Right lobe of liver (tissue), 6 donors: ENCODE measurements around the gene KRTAP10-4. TPM values are rescaled to one million over a fixed set of nuclear protein-coding genes. Genes with fewer than 3 reads are reported as not detected.

ENCODE experiments used
- ATAC-seq, 4 donors: fragments of 200-7000 bp; cut with Tn5 transposase; one replicate each; pipeline ENCODE4 v1.9.1; 2020; ENCODE audit warnings: mild to moderate bottlenecking in 4 of 4, moderate library complexity in 4 of 4
- DNase-seq, 3 donors: peaks; one replicate each; pipeline ENCODE4 v3.0.0-alpha.2; 2020
- H3K27ac ChIP-seq, 3 donors: fragments of 200-600 bp; one replicate each; pipeline ENCODE4 v1.8.0; 2022
- H3K27me3 ChIP-seq, 2 donors: fragments of 200-600 bp; one replicate each; pipeline ENCODE4 v1.8.0; 2022
- H3K36me3 ChIP-seq, 4 donors: fragments of 200-600 bp; sonication (generic) in 1 of 4; one replicate each; pipeline versions ENCODE4 v1.5.1 to v1.8.0; 2017 to 2022; ENCODE audit warnings: control low read depth in 1 of 4
- H3K4me1 ChIP-seq, 4 donors: fragments of 200-600 bp; sonication (generic) in 1 of 4; one replicate each; pipeline versions ENCODE4 v1.5.1 to v1.8.0; 2017 to 2022; ENCODE audit warnings: control low read depth in 1 of 4
- H3K4me3 ChIP-seq, 3 donors: fragments of 200-600 bp; one replicate each; pipeline ENCODE4 v1.8.0; 2022
- H3K9me3 ChIP-seq, 4 donors: fragments of 200-600 bp; sonication (generic) in 1 of 4; one replicate each; pipeline versions ENCODE4 v1.5.1 to v1.8.0; 2017 to 2022; ENCODE audit warnings: control low read depth in 1 of 4
- CTCF ChIP-seq, 4 donors: fragments of 200-600 bp in 3 of 4; fragments of 450-650 bp in 1 of 4; IDR thresholded peaks; one replicate each; pipeline versions ENCODE4 v1.5.1 to v1.8.0; 2016 to 2022; ENCODE audit warnings: antibody characterized with exemption in 4 of 4, mild to moderate bottlenecking in 2 of 4
- POLR2A ChIP-seq: fragments of 450-650 bp; IDR thresholded peaks from one replicate; pipeline ENCODE4 v1.6.1; 2017; ENCODE audit warnings: antibody characterized with exemption, mild to moderate bottlenecking
- WGBS: methylation state at CpG from one replicate; pipeline ENCODE4 v1.1.6; 2018; ENCODE audit warnings: low coverage, low lambda C conversion rate; ENCODE audit not compliant: insufficient coverage; ENCODE audit errors: missing lambda C conversion rate; 5-methylcytosine and 5-hydroxymethylcytosine counted together
- intact Hi-C, 2 donors: fragments of 100-400 bp; cut with DNase I; formaldehyde crosslinking; loops; one replicate each; pipeline versions ENCODE4 v1.11.2 to v1.14.1; 2022
- total RNA-seq, 6 experiments: library from RNA; depleted of rRNA in 2 of 6; stranded (reverse); fragments of >200 nt in 2 of 6; fragmentation: NEBNext Ultra II Directional in 3 of 6; extraction: Animal tissue kit (Norgen Biotek cat#: 25700) in 3 of 6; gene quantifications; one replicate each; pipeline versions ENCODE4 v1.1.0 to v1.2.4, GENCODE V29; 2016 to 2023
- donor health status: DM: no; HTN: yes; CAD: no.
- donor health status: DM: no; HTN: no; CAD: no.
- donor health status: DM: no; HTN: no; CAD: no.
- donor health status: DM: no; HTN: yes; CAD: no.
- donor health status: DM: no; HTN: yes; CAD: no.

Gene KRTAP10-4
- total RNA-seq, 6 experiments from 2014 or later: not detected

- Histone ChIP-seq H3K27me3 (no peaks in the 10 kb centered on the region), H3K36me3 (no peaks in the 10 kb centered on the region), H3K27ac (no peak overlapping the region), H3K4me3 (no peak overlapping the region), H3K4me1 (no peaks in the 10 kb centered on the region), H3K9me3 (no peaks in the 10 kb centered on the region)
- no peak for TF ChIP-seq CTCF (IDR thresholded peaks at IDR 0.05)
- no peak for TF ChIP-seq POLR2A
- 56% methylated on average over 4 of the region's 7 CpGs for WGBS
- DNase-seq (peak in 1 of 3 donors; percentile 18), ATAC-seq (no peak)
- intact Hi-C loops: no loop called here
These were observed 37.6 kb upstream of the KRTAP10-4 start for GRCh38 chr21:44535963-44536362.

- ATAC-seq (peak in 1 of 4 donors; percentile 21), DNase-seq (peak in 1 of 3 donors; percentile 43)
- Histone ChIP-seq H3K27me3 (no peaks in the 10 kb centered on the region), H3K4me1 (no peaks in the 10 kb centered on the region), H3K9me3 (no peaks in the 10 kb centered on the region), H3K36me3 (no peaks in the 10 kb centered on the region), H3K27ac (no peak overlapping the region), H3K4me3 (no peak overlapping the region)
- WGBS: 84% methylated on average over 7 of the region's 33 CpGs
- intact Hi-C loops: no loop called here
- TF ChIP-seq POLR2A: no peak
These were observed 35.3 kb upstream of the KRTAP10-4 start for GRCh38 chr21:44537930-44538911.

GRCh38 chr21:44539046-44539445 is 34.5 kb upstream of the KRTAP10-4 start:
- H3K27ac ChIP-seq: no peak overlapping the region
- 60% methylated on average over 4 of the region's 14 CpGs for WGBS
- DNase-seq: no peak
- peak in 1 of 4 donors; percentile 22 for ATAC-seq
- H3K4me1 ChIP-seq: no peaks in the 10 kb centered on the region
- H3K9me3 ChIP-seq: no peaks in the 10 kb centered on the region
- no peak overlapping the region for H3K4me3 ChIP-seq
- intact Hi-C loops: no loop called here
- TF ChIP-seq CTCF (IDR thresholded peaks at IDR 0.05): no peak
- no peak for TF ChIP-seq POLR2A
- no peaks in the 10 kb centered on the region for H3K36me3 ChIP-seq
- no peaks in the 10 kb centered on the region for H3K27me3 ChIP-seq

GRCh38 chr21:44539991-44540666 is 33.4 kb upstream of the KRTAP10-4 start, which contains the start of gene KRTAP10-1:
Gene KRTAP10-1, minus strand, starts transcription at chr21:44540195. Its CDS starts 45 bp downstream, at chr21:44540150.
- intact Hi-C loops: no loop called here
- H3K4me1 ChIP-seq: no peaks in the 10 kb centered on the region
- H3K4me3 ChIP-seq: no peak within 1 kb of the TSS
- TF ChIP-seq POLR2A (no peak), CTCF (IDR thresholded peaks at IDR 0.05) (no peak)
- WGBS: 64% methylated on average over 11 of the region's 21 CpGs
- H3K27me3 ChIP-seq: no peaks in the 10 kb centered on the region
- ATAC-seq (peak in 1 of 4 donors; percentile 27), DNase-seq (no peak)
- no peaks in the 10 kb centered on the region for H3K36me3 ChIP-seq
- H3K9me3 ChIP-seq: no peaks in the 10 kb centered on the region
- H3K27ac ChIP-seq: no peak within 1 kb of the TSS
